ENCODE measurements around the gene RIT2. TPM values are rescaled to one million over a fixed set of nuclear protein-coding genes. Genes with fewer than 3 reads are reported as not detected.

The RIT2 gene
- total RNA-seq = not detected

DNA sequence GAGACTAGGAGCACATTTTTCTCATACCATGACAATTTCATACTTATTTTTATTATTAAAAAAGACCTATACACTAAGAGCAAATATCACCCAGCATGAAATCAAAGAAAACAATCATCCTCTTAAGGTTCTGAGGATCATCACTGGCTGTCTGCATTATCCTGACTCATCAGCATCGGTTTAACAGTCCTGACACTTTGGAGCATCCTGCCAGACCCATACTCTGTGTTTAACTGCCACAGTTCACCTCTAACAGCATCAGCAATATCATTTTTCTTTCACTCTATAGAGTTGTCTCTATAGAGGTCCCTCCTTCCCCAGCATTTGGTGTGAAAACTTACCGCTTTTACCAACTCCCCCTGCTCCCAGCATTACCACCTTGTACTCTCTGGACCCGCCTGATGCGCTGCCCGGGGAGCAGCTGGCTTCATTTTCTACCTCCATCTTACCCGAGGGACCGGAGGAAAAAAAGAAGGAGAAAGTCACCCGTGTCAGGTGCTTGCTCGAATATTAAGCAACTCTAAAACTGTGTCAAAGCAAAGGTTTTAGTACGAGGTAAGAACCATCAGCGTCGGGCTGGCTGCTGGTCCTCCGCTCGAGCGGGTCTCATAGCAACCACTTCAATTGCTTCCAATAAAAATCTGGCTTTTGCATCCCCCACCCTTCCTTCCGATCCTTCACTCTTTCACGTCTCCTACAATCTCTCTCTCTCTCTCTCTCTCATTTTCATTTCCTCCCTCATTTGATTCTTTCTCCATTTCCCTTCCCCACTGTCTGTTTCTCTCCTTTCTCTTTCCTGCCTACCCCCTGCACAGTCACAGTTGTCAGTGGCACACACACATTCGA lies at the start of gene RIT2:
Gene RIT2 (minus strand): TSS at position 610 of the 846 bp plus-strand sequence.
- no peak for DNase-seq (ENCODE audit: low spot score)

DNA sequence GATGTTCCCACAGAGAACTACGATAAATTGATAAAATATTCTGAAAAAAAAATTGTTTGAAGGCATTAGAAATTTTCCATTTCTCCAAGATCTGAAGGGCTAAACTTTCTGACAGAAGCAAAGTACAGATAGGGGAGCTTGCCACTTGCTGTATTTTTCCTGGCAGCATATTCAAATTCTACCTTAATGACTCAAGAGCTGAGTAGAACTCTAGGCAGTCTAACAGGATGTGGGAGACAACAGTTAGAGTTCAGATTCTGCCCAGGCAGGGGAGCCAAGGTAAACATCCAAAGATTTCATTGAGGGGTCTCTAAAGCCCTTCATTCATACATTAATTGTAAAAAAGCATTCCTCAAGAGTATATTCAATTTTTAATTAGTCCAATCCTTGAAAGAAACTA lies 46.0 kb upstream of the RIT2 start:
- DNase-seq (ENCODE audit: low spot score) = no peak

DNA sequence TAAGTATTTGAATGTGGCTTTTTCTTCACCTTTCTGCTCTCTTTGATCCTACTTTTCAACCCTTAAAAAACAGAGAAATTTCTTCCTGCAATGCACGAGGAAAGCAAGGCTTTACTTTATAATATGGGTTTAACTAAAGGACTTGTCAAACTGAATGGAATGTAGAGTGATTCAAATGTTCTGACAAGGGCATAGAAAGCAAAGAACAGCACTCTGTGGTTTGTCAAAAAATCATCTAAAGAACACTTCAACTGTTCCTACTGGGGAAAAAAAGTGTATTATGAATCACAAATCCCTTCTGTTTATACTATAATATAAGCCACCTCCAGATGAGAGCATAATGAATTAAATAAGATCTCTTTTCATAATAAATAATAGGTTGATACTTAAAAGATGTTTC lies 45.0 kb upstream of the RIT2 start:
- no peak for DNase-seq (ENCODE audit: low spot score)

- DNase-seq (ENCODE audit: low spot score) = no peak
These were observed 44.4 kb upstream of the RIT2 start for GRCh38 chr18:43159926-43160325.

- DNase-seq (ENCODE audit: low spot score) = no peak
These were observed 43.7 kb upstream of the RIT2 start for GRCh38 chr18:43159086-43159770.

DNA sequence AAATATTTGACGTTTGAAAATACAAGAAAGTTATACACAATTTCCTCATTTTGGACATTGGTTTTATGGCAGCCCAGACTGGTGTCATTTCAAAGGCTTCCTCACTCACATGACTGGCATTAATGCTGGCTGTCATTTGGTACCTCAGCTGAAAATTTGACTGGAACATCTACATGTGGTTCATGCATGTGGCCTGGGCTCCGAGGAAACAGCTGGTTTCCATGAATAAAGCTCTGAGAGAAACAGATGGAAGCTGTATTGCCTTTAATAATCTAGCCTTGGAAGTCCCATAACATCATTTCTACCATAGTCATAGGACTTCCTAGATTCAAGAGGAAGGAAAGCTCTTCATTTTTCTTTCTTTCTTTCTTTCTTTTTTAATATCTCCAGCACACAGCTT lies 42.9 kb upstream of the RIT2 start:
- DNase-seq (ENCODE audit: low spot score) = no peak

GRCh38 chr18:43155842-43156241 lies 40.4 kb upstream of the RIT2 start:
- no peak for DNase-seq (ENCODE audit: low spot score)

GRCh38 chr18:43148231-43148630 lies 32.7 kb upstream of the RIT2 start:
- DNase-seq (ENCODE audit: low spot score) = no peak

DNA sequence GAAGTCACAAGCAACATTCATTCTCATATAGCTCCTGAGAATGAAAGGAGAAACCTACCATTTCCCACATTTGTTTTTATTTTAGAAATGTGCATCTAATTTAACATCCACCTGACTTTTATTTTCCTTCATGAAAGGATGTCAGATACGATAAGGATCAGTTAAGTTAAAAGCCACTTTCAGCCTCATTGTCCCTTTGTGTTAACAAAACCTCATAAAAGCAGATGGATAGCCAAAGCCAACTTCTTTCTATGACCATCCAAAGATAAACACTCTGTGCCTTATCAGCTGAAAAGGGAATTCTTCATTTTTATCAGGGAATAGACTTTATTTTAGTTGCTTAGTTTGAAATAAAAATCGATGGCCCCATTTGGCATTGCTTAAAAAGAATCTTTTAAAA lies 25.7 kb upstream of the RIT2 start:
- DNase-seq (ENCODE audit: low spot score) = no peak

- DNase-seq (ENCODE audit: low spot score) = no peak
These were observed 23.9 kb upstream of the RIT2 start for GRCh38 chr18:43139288-43139946.

DNA sequence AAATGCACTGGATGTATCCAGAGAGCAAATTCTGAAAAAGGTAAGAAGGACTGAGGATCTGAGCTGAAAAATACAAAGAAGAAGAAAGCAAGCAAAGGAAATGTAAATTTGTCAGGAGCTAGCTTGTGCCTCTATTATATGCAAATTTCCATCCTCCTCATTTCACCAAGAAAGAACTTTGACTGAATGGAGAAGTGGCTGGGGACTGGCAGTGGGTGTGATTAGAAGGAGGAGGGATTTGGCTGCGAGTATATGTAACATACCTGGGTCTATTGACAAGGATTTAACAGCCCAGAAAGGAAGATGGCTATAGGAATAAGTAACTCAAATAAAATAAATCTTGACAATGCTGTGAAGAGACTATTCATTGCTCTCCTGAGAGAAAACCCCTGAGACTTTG lies 19.4 kb upstream of the RIT2 start:
- no peak for DNase-seq (ENCODE audit: low spot score)

- no peak for DNase-seq (ENCODE audit: low spot score)
These were observed 15.3 kb upstream of the RIT2 start for GRCh38 chr18:43130716-43131260.

GRCh38 chr18:43129946-43130524 lies 14.6 kb upstream of the RIT2 start:
- DNase-seq (ENCODE audit: low spot score) = no peak

DNA sequence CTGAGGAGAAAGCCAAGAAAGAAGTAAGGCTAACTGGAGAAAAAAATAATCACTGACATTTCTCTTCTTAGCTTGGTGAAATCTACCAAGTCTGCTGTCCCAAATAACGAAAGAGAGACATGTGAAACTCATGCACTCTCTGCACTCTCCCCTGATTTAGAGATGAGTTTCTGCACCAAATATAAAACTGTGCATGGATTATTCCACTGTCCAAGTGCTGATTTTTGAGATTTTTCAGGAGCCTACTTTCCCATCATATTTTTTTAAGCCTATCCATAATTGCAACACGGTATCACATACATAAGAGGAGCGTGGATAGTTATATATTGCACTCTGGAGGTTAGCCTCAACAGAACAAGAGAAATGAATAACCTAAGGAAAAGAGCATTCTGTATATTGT lies 10.0 kb upstream of the RIT2 start:
- DNase-seq (ENCODE audit: low spot score) = no peak

GRCh38 chr18:43122955-43123354 lies 7.5 kb upstream of the RIT2 start:
- DNase-seq (ENCODE audit: low spot score) = no peak

GRCh38 chr18:43116699-43117294 lies 1.3 kb upstream of the RIT2 start:
- DNase-seq (ENCODE audit: low spot score) = no peak

- no peak for DNase-seq (ENCODE audit: low spot score)
These were observed 2.1 kb downstream of the RIT2 start for GRCh38 chr18:43113220-43113895.

GRCh38 chr18:43108882-43109281 lies 6.6 kb downstream of the RIT2 start:
- no peak for DNase-seq (ENCODE audit: low spot score)

DNA sequence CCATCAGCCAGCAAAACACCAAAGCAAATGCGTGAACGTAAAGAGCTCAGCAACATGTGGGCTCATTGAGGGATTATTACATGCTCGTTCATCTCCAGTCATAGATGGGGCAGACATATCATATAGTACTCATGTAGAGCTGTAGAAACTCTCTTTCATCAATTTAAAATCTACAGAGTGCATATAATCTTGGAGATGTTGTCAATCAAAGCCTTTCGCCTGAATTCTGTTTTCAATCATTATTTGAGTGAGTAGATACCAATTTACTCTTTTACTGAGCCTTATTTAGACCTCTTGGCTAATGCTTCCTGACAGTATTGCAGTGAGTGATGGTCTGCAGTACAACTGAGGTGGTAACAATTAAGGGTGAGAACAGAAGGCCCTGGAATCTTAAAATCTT lies 7.0 kb downstream of the RIT2 start:
- no peak for DNase-seq (ENCODE audit: low spot score)

- no peak for DNase-seq (ENCODE audit: low spot score)
These were observed 21.8 kb downstream of the RIT2 start for GRCh38 chr18:43093646-43094045.

GRCh38 chr18:43092539-43092938 lies 22.9 kb downstream of the RIT2 start:
- DNase-seq (ENCODE audit: low spot score) = no peak

Measured in ureter (tissue), 1 donor.